Sigmoid colon (tissue), 4 donors: Measurements from ENCODE around the gene MON2.

Experiments
- CTCF ChIP-seq, 4 experiments: fragments of 450-650 bp in 3 of 4; fragments of 200-600 bp in 1 of 4; IDR thresholded peaks; one replicate each; pipeline ENCODE4 v1.5.1; 2016 to 2019; ENCODE audit warnings: antibody characterized with exemption in 4 of 4, mild to moderate bottlenecking in 3 of 4, moderate library complexity in 2 of 4
- EP300 ChIP-seq, 4 donors: sonication (generic); formaldehyde crosslinking; IDR thresholded peaks; one replicate each; pipeline ENCODE4 v1.6.1; 2017; ENCODE audit warnings: antibody characterized with exemption in 4 of 4
- POLR2A ChIP-seq, 2 donors: fragments of 450-650 bp; IDR thresholded peaks; one replicate each; pipeline ENCODE4 v1.6.1; 2016; ENCODE audit warnings: antibody characterized with exemption in 2 of 2, mild to moderate bottlenecking in 2 of 2, moderate library complexity in 2 of 2
- POLR2AphosphoS5 ChIP-seq, 4 donors: sonication (generic); formaldehyde crosslinking; IDR thresholded peaks; one replicate each; pipeline ENCODE4 v1.6.1; 2017; ENCODE audit warnings: antibody characterized with exemption in 4 of 4

- TF ChIP-seq POLR2A (IDR thresholded peaks at IDR 0.05) (no peak), CTCF (IDR thresholded peaks at IDR 0.05) (no peak), EP300 (IDR thresholded peaks at IDR 0.05) (no peak), POLR2AphosphoS5 (IDR thresholded peaks at IDR 0.05) (no peak)
These were observed 39.2 kb downstream of the MON2 start for GRCh38 chr12:62505786-62506185.
